Keratinocyte (primary cell): ENCODE results near the gene FGD1. TPM values are rescaled to one million over a fixed set of nuclear protein-coding genes. Genes with fewer than 3 reads are reported as not detected.

Experiments used
- DNase-seq: peaks from one replicate; pipeline ENCODE4 v3.0.0-alpha.2; 2011; ENCODE audit warnings: low read depth, missing footprints, low spot score
- FAIRE-seq: peaks from 2 replicates; lab custom pipeline; 2011; peaks lifted over from hg19 to GRCh38; lab: Jason Lieb, UNC
- H2AFZ ChIP-seq: 2 replicates; pipeline ENCODE4 v1.6.0; 2012; ENCODE audit warnings: low read length, control low read depth, inconsistent platforms; ENCODE audit not compliant: control insufficient read depth
- H3K27ac ChIP-seq: 2 replicates; pipeline ENCODE4 v1.5.1; 2011; ENCODE audit warnings: low read length; ENCODE audit not compliant: control insufficient read depth, insufficient read depth
- H3K27me3 ChIP-seq: 3 replicates; pipeline ENCODE4 v1.6.0; 2011; ENCODE audit warnings: low read length; ENCODE audit not compliant: control insufficient read depth, insufficient read depth; ENCODE audit errors: extremely low read depth
- H3K36me3 ChIP-seq, 2 experiments: 2 replicates in 1 of 2; 3 replicates in 1 of 2; pipeline ENCODE4 v1.5.1; 2011; ENCODE audit warnings: low read length in 2 of 2, mild to moderate bottlenecking in 1 of 2; ENCODE audit not compliant: control insufficient read depth in 2 of 2, insufficient read depth in 2 of 2; ENCODE audit errors: extremely low read depth in 1 of 2
- H3K4me1 ChIP-seq: 3 replicates; pipeline ENCODE4 v1.5.1; 2011; ENCODE audit warnings: low read length; ENCODE audit not compliant: control insufficient read depth, insufficient read depth; ENCODE audit errors: extremely low read depth
- H3K4me2 ChIP-seq: 3 replicates; pipeline ENCODE4 v1.6.0; 2011; ENCODE audit warnings: low read depth, low read length; ENCODE audit not compliant: control insufficient read depth, insufficient read depth; ENCODE audit errors: extremely low read depth
- H3K4me3 ChIP-seq, 3 experiments: fragments of 200-600 bp in 1 of 3; sonication (generic) in 1 of 3; 2 replicates in 2 of 3; 3 replicates in 1 of 3; pipeline ENCODE4 v1.5.1; 2011 to 2016; ENCODE audit warnings: low read length in 3 of 3, mild to moderate bottlenecking in 3 of 3, control low read depth in 2 of 3, inconsistent platforms in 1 of 3, low read depth in 1 of 3, mixed read lengths in 1 of 3, mixed run types in 1 of 3, moderate library complexity in 1 of 3; ENCODE audit not compliant: control insufficient read depth in 2 of 3, insufficient read depth in 2 of 3; ENCODE audit errors: extremely low read depth in 1 of 3
- H3K79me2 ChIP-seq: 2 replicates; pipeline ENCODE4 v1.6.0; 2012; ENCODE audit warnings: low read length; ENCODE audit not compliant: control insufficient read depth, insufficient read depth
- H3K9ac ChIP-seq: 3 replicates; pipeline ENCODE4 v1.6.0; 2011; ENCODE audit warnings: low read length; ENCODE audit not compliant: control insufficient read depth, insufficient read depth; ENCODE audit errors: extremely low read depth
- H3K9me1 ChIP-seq: 3 replicates; pipeline ENCODE4 v1.6.0; 2011; ENCODE audit warnings: low read length; ENCODE audit not compliant: control insufficient read depth, insufficient read depth; ENCODE audit errors: extremely low read depth
- H3K9me3 ChIP-seq: 2 replicates; pipeline ENCODE4 v1.5.1; 2012; ENCODE audit warnings: low read depth, low read length; ENCODE audit not compliant: control insufficient read depth
- H4K20me1 ChIP-seq: 3 replicates; pipeline ENCODE4 v1.6.0; 2011; ENCODE audit warnings: low read length; ENCODE audit not compliant: control insufficient read depth, insufficient read depth; ENCODE audit errors: extremely low read depth
- CTCF ChIP-seq, 3 experiments: IDR thresholded peaks in 1 of 3; conservative IDR thresholded peaks in 1 of 3; optimal IDR thresholded peaks in 1 of 3; 2 replicates in 2 of 3; 3 replicates in 1 of 3; pipeline versions ENCODE3 to v1.5.1; 2011; ENCODE audit warnings: low read length in 3 of 3, mild to moderate bottlenecking in 3 of 3, moderate library complexity in 2 of 3, control low read depth in 1 of 3, inconsistent platforms in 1 of 3; ENCODE audit not compliant: insufficient read depth in 2 of 3; ENCODE audit errors: extremely low read depth in 1 of 3
- EZH2 ChIP-seq: IDR thresholded peaks from one replicate; pipeline ENCODE4 v1.6.1; 2012; ENCODE audit warnings: inconsistent platforms, mild to moderate bottlenecking, low read length, moderate library complexity
- dilution Hi-C: fragments of 300-500 bp; cut with MboI; formaldehyde crosslinking; loops from one replicate; pipeline ENCODE4 v1.7.0; 2020; ENCODE audit warnings: low sequenced_read_pairs; ENCODE audit not compliant: extremely low pct_ligation_motif_present
- polyA plus RNA-seq, 5 experiments: library from polyadenylated mRNA; depleted of rRNA in 3 of 5; stranded (reverse) in 3 of 5; stranded (forward) in 1 of 5; unstranded in 1 of 5; fragments of >200 nt; gene quantifications; 1 replicate in 1 of 5; 2 replicates in 3 of 5; 3 replicates in 1 of 5; pipeline versions ENCODE4 v1.2.1 to v1.2.3, GENCODE V29; 2011 to 2012; ENCODE audit warnings: missing spikeins in 2 of 5, low read depth in 1 of 5, low replicate concordance in 1 of 5

The FGD1 gene
- polyA plus RNA-seq, 1 donor (not counting 4 experiments of a cell fraction or from before 2014, with no cell fraction given) = 2.9 TPM

- no peak for DNase-seq
- Histone ChIP-seq H3K27me3 (no peaks in the 10 kb centered on the region), H3K36me3 (no peaks in the 10 kb centered on the region), H3K9ac (no peak overlapping the region), H3K4me2 (no peak overlapping the region), H4K20me1 (no peaks in the 10 kb centered on the region), H3K79me2 (no peaks in the 10 kb centered on the region), H3K27ac (no peak overlapping the region), H3K4me3 (no peak overlapping the region), H3K9me3 (no peaks in the 10 kb centered on the region), H3K9me1 (no peaks in the 10 kb centered on the region), H3K4me1 (no peaks in the 10 kb centered on the region), H2AFZ (no peak overlapping the region)
- dilution Hi-C loops = no loop called here
- FAIRE-seq = no peak
- no peak for TF ChIP-seq EZH2
- TF ChIP-seq CTCF (optimal IDR thresholded peaks at IDR 0.05 in 1 of 3, IDR thresholded peaks at IDR 0.05 in 1 of 3, conservative IDR thresholded peaks at IDR 0.05 in 1 of 3; ENCODE audit: extremely low read depth in 1 of 3, insufficient read depth in 2 of 3, low read length in 3 of 3) = no peak
Measured at GRCh38 chrX:54422168-54422567, 73.9 kb downstream of the FGD1 start.

GRCh38 chrX:54419559-54420302, 76.3 kb downstream of the FGD1 start:
- no peak for FAIRE-seq
- dilution Hi-C loops = no loop called here
- no peak overlapping the region for H3K4me2 ChIP-seq
- no peaks in the 10 kb centered on the region for H3K27me3 ChIP-seq
- no peaks in the 10 kb centered on the region for H3K4me1 ChIP-seq
- H3K9ac ChIP-seq = no peak overlapping the region
- no peak overlapping the region for H2AFZ ChIP-seq
- no peak for TF ChIP-seq EZH2
- TF ChIP-seq CTCF (optimal IDR thresholded peaks at IDR 0.05 in 1 of 3, IDR thresholded peaks at IDR 0.05 in 1 of 3, conservative IDR thresholded peaks at IDR 0.05 in 1 of 3; ENCODE audit: extremely low read depth in 1 of 3, insufficient read depth in 2 of 3, low read length in 3 of 3) = no peak
- no peak for DNase-seq
- no peaks in the 10 kb centered on the region for H3K36me3 ChIP-seq
- H3K4me3 ChIP-seq = no peak overlapping the region
- H4K20me1 ChIP-seq = no peaks in the 10 kb centered on the region
- H3K9me3 ChIP-seq = no peaks in the 10 kb centered on the region
- no peaks in the 10 kb centered on the region for H3K79me2 ChIP-seq
- H3K27ac ChIP-seq = no peak overlapping the region
- H3K9me1 ChIP-seq = no peaks in the 10 kb centered on the region
